ENCODE results near the gene CD79A.

The CD79A gene

DNA sequence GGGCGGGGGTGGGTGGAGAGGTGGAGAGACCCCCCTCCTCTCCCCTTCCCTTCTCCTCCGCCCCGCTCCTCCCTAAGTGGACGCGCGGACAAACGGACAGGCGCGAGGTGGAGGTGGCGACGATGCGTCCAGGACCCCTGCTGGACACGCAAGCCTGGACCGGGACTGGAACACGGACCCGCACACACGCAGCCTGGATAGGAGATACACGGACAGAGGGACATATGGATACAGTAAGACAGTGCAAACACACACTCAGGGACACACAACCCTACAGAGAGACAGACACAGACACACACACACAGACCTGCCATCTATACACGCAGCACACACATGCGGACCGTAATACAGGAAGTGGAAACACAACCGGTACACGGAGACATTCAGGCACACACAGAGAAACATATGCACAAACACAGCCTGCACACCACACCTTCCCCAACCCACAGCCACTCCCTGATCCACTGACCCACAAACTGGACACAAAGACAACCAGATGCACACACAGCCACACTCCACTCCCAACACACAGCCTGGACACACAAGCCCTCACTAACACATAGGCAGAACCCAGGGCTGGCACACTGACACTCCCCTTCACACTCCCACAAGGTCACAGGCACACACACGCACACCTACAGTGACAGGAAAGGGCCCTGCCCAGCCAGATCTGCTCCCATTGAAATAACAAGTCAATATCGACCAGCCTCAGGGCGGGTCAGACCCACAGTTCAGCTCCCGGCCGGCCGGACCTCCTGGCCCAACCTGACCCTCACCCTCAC, 51.9 kb downstream of the CD79A start:
- Histone ChIP-seq H3K4me3 (peak overlapping the region; percentile 73), H3K4me2 (peak overlapping the region; percentile 89)

GRCh38 chr19:41929536-41930071, 52.5 kb downstream of the CD79A start:
- Histone ChIP-seq H3K36me3 (no peaks in the 10 kb centered on the region), H3K4me2 (peak overlapping the region; percentile 89), H3K27ac (no peak overlapping the region), H4K20me1 (peaks cover 8% of the 10 kb centered on the region), H3K4me3 (peak overlapping the region; percentile 73), H3K27me3 (peaks cover 60% of the 10 kb centered on the region), H3K9me3 (no peaks in the 10 kb centered on the region), H3K4me1 (peaks cover 65% of the 10 kb centered on the region), H3K9ac (no peak overlapping the region)
- no peak for TF ChIP-seq Cebpa-rat (IDR thresholded peaks at IDR 0.05)

More for the DNA sequence above, 51.9 kb downstream of the CD79A start:
- Histone ChIP-seq H3K36me3 (no peaks in the 10 kb centered on the region), H3K27me3 (peaks cover 67% of the 10 kb centered on the region), H3K4me1 (peaks cover 58% of the 10 kb centered on the region), H3K9me3 (no peaks in the 10 kb centered on the region), H3K9ac (peak overlapping the region; percentile 72; the same call in 1 of the 2 replicates), H3K27ac (no peak overlapping the region), H4K20me1 (peaks cover 8% of the 10 kb centered on the region)
- TF ChIP-seq Cebpa-rat (IDR thresholded peaks at IDR 0.05) = no peak

GRCh38 chr19:41930322-41930722, 53.2 kb downstream of the CD79A start:
- peak overlapping the region; percentile 89 for H3K4me2 ChIP-seq
- peaks cover 71% of the 10 kb centered on the region for H3K4me1 ChIP-seq
- H4K20me1 ChIP-seq = peaks cover 8% of the 10 kb centered on the region
- no peaks in the 10 kb centered on the region for H3K36me3 ChIP-seq
- H3K27me3 ChIP-seq = peaks cover 59% of the 10 kb centered on the region
- no peak overlapping the region for H3K9ac ChIP-seq
- no peak for TF ChIP-seq Cebpa-rat (IDR thresholded peaks at IDR 0.05)
- no peaks in the 10 kb centered on the region for H3K9me3 ChIP-seq
- H3K4me3 ChIP-seq = no peak overlapping the region
- H3K27ac ChIP-seq = no peak overlapping the region

Data from BLaER1 (cell line).